GM12892 (cell line): ENCODE results near the gene RAB25.

ENCODE experiments used
- POLR2A ChIP-seq: IDR thresholded peaks from 2 replicates; pipeline ENCODE4 v1.6.1; 2011; ENCODE audit warnings: low read depth, low read length, control low read depth
- POLR2AphosphoS5 ChIP-seq: IDR thresholded peaks from 2 replicates; pipeline ENCODE4 v1.6.1; 2011; ENCODE audit warnings: low read depth, low read length, control low read depth
- TAF1 ChIP-seq: IDR thresholded peaks from 2 replicates; pipeline ENCODE4 v1.6.1; 2011; ENCODE audit warnings: low read depth, mild to moderate bottlenecking, control low read depth, low read length, borderline replicate concordance

- TF ChIP-seq POLR2AphosphoS5 (no peak), POLR2A (peak; percentile 69; the same call in 1 of the 2 replicates), TAF1 (0 out of 2 replicates have a peak, but pooled peaks have one; percentile 37)
Measured at GRCh38 chr1:156076609-156077429, 15.9 kb downstream of the RAB25 start.
